Stimulated activated CD4-positive, alpha-beta T cell treated with anti-CD3 and anti-CD28 coated beads, Interleukin-15, amount 100 ng/mL, for 24 hours (primary cell): ENCODE measurements around the gene CD247.

ENCODE experiments used
- DNase-seq: peaks from one replicate; pipeline ENCODE4 v3.0.0-alpha.2; 2020

CD247 gene

DNA sequence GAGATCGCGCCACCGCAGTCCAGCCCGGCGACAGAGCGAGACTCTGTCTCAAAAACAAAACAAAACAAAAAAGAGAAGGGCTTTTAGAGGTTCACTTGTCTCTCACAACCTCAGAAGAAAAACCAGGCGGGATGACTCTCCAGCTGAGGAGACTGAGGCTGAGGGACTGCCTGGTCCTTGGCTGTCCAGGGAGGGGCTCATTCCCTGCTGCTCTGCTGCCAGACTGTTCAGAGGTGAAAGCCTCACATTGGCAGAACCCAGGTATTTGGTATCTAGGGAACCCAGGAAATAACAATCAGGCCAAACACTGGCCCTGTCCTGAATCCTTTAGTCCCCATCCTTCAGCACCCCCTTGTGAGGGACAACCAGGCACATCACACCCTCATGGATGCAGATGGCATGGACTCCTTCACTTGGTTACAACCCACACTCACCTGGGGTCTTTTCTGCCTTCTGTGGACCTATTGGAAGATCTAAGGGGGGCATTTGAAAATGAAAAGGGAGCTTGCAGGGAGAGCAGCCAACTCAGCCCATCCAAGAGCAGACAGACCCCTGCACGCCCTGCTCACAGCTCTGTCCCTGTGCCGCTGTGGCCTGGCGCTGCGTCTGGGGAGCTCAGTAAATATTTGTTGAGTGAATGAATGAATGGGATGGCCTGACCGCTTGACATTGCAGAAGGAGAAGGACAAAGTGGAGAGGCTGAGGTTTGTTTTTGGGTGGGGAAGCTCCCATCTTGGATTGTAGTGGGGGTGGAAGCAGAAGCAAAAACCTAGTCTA is 33.4 kb downstream of the CD247 start:
- no peak for DNase-seq

DNA sequence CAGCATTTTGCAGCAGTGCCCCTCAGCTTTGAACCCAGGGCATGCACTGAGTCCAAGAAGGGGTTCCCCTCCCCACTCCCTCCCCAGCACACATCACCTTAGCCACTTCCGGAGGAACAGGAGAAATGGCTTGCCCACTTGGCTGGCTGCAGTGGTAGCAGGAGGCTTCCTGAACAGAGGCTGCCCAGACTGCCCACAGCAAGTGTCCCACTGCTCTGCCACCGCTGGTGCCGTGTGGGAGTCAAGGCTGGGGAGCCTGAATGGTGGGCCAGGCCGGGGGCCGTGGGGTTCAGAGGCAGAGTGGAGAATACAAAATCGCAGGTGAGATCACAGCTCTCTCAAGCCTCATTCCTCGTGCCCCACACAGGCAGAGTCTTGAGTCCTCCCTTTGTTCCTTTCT is 34.5 kb downstream of the CD247 start:
- peak; percentile 31 for DNase-seq

DNA sequence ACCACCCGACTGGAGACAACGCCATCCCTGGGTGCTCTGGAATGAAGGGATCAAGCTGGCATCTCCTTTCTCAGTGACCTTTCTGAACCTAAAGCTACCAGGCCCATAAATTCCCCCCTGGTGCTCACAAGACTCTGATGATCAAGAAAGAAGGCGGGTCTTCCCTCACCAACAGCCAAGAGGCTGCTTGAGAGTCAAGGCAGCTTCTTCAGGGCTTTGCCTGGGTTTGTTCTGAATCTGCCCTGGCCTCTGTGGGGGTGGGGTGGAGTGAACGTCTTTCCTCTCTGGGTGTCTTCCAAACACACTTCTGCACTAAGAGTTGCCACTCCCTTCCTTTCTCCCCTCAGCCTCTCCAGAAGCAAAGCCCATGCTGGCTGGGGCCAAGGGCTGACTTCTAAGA is 36.1 kb downstream of the CD247 start:
- DNase-seq = peak; percentile 69

DNA sequence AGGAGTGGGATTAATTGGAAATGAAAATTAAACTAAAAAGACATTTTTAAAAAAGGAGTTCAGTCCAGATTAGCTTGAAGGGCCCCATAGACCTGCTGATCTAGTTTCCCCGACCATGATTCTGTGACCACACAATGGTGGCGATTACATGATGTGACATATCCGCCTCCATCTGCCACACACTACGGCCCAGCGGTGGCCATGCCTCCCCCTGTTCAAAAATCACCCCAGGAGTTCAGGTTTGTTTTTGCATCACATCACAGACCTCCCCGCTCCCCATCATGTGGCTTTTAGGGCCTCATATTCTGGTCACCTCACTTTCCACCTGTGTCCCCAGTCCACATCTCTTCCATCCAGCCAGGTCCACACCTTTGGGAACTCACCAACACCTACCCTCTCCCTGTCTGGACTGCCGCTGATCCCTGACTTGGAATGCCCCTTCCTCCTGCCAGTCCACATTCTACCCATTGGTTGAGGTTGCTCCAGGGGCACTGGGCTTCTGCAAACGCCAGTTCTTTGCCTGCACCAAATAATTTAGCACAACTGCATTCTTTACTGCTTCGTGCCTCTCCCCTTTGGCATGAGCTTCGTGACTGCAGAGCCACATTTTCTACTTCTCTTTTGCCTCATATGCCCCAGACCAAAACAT is 38.9 kb downstream of the CD247 start:
- no peak for DNase-seq

DNA sequence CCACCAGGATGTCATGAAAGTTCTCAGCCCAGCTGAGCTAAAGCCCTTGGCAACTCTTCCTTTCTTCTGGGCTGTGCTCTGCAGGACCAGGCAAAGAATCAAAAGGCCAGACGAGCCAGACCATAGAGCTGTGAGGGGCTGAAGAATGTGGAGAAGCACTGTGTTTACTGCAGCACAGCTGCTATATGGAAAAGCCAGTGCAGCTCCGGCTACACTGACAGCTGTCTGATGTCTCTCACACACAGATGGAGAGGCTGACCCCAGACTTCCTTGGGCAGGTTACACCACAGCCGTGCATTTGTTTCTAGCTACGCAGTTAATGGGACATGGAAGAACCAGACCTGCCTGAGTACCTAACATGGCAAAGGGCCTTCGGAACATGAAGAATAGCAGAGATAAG is 40.3 kb downstream of the CD247 start:
- no peak for DNase-seq

DNA sequence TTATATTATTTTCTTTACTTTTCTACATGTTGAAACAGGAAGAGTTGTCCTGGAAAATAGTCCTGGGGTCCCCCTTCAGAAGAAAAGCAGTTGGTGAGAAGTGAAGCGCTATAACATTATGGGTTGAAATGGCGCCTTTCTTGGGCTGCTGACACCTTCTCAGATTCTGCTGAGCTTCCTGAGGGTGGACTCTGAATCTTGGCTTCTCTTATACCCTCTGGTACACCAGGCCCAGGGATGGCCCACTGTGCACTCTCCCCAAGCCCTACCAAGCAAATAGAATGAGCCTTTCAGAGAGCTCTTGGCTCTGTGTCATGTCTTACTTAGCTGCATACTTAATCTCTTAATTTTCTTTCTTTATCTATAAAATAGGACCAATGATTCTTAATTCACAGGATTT is 42.3 kb downstream of the CD247 start:
- no peak for DNase-seq

DNA sequence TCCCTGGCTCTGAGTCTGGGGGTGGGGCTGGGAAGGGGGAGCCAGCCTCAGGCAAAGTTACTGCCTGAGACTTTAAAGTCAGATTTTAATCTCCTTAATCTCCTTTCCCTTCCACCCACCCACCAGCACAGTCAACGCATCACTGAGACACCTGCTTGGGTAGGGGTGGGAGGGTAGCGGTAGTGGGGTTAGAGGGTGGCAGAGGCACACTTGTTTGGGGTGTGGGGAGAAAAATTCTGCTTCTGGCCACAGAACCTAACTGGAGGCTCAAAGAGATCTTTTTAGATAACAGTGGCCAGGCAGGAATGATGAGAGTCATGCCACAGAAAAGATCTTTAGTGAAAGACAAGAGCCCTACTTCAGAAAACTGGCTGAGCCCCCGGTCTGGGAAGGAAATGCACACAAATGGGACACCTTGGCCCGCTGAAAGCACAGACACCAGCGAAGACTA is 44.1 kb downstream of the CD247 start:
- peak; percentile 72 for DNase-seq

DNA sequence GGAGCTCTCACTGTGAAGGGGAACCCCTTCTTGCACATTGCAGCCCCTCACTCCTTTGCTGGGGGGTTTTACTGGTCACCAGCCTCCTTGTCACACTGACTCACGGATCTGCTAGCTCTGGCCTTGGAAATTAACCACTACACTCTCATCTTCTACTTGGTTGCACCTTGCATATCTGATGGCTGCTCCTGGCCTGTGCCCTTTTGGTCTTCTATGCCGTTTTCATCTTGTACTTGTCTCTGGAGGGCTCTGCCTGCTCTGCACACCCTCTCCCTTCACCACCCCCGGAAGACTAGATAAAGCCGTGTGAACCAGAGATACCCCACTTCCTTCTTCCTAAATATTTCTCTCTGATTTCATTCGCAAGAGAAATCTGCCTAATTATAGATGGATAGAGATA is 44.6 kb downstream of the CD247 start:
- DNase-seq = no peak

DNA sequence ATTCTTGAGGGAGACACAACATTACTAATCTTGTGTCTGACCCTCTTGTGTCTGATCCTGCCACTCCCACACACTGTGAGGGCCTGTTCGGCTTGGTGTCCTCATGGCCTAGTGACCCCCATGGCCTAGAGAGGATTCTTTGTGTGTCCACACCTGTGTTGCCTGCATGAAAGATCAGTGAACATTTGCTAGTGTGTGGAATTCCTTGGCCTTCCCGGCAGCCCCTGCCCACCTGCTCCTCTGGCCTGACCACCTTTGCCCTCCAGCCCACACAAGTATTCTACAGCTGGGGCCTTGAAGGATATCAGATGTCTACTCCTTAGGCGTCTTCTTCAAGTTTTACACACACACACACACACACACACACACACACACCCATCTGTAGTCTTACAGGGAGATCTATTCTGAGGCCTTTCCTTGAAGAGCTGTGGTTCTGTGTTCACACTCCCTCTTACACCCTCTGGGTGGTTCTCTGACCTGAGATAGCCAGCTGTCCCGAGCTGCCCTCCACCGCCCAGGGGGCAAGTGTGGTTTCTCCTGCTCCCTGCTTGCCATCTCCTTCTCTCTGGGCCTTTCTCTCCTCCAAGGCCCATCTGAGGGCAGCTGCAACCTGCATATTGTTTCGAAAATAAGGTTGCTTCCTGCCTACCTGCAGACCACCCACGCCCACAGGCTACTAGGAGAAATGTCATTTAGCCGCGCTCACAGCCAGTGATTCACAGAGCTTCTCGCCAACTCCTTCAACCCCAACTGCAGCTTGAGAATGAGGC is 45.4 kb downstream of the CD247 start:
- peak; percentile 72 for DNase-seq

DNA sequence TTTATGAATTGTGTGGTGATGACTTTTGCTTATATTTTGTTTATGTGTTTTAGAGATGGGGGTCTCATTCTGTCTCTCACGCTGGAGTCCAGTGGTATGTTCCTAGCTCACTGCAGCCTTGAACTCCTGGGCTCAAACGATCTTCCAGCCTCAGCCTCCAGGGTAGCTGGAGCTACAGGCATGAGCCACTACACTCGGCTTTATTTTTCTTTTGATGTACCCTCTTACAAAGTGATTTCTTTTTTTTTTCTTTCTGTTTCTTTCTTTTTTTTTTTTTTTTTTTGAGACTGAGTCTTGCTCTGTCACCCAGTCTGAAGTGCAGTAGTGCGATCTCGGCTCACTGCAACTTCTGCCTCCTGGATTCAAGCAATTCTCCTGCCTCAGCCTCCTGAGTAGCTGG is 46.8 kb downstream of the CD247 start:
- DNase-seq = no peak

DNA sequence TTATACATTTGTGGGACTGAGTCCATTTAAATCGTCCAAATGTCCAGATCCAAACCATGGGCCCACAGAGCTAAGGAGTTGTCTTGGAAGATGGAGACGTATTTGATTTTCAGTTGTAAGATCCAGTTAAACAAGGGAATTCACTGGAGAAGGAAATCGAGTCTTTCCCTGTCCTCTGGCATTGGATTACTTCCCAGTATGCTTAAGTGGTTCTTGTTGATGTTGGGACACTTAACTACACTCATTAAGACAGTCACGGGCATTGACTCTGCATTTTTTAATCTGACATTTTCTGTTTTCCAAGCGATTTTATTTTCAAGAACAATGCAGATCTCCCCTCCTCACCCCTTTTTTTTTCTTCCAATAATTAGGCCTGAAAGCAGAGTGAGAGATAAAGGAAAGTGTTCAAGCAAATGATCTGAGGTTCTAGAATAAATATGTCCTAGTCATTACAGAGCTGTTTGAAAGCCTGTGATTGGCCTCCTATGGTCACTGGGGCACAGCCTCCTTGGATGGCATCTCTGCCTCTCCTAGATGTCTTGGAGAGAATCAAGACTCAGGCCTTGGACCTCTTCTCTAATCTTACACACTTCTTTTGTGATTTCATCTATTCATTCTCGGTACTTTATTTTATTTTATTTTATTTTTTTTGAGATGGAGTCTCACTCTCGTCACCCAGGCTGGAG is 48.9 kb downstream of the CD247 start:
- DNase-seq = no peak

DNA sequence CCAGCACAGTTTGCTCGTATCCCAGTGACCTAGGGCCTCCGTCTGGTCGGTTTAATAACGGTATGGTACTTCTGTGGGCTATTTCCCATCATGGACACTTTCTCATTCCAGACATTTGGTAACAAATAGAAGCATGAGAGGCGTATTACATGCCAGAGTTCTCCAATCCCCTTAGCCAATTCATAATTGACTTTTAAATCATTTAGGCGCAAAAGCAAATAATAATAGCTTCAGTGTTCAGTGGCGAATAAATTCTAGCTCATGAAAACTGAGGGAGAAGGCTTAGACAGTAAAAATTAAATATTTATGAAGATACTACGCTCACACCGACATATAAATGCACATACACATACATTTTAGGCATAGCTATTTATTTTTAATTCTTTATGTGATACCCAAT is 50.6 kb downstream of the CD247 start:
- DNase-seq = no peak

DNA sequence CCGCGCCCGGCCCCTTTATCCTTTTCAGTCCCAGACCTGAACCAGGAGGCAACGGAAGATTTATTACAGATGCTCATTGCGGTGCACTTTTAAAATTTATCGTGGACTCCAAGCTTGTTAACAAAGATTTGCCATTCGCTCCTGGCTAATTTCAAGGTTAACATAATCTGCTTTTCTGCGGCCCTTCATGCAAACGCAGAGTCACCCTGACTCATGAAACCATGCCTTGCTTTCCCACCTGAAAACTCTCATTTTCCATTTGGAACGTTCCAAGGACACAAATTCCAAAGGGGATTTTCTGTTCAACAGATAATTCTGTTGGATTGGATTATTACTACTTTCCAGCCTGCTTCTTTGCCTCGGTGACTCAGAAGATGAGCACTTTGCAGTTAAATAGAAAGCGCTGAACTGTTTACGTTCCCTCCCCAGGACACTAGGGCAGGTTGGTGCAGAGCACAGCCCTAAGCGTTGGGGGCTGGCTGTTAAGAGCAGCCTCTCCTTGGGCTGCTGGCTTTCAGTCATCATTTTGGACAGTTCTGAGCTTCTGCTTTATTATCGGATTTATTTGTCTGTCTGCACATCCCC is 51.1 kb downstream of the CD247 start:
- no peak for DNase-seq

DNA sequence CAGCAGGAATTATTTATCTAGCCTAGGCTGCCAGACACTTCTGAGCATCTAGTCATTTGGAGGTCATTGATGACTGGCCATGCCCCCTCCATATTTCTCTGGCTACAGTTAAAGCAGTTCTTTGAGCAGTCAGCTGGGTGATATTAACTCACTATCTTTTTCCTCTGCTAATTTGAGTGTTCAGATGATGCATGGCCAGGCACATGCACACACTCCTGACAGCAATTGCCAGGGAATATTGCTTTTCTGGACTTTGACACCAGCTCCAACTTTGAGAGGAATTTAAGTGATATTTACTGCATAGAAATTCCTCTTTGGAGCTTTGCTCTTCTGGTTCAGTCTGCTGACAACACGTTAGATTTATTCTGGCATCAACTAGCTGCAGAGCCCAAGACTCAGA is 52.6 kb downstream of the CD247 start:
- no peak for DNase-seq

DNA sequence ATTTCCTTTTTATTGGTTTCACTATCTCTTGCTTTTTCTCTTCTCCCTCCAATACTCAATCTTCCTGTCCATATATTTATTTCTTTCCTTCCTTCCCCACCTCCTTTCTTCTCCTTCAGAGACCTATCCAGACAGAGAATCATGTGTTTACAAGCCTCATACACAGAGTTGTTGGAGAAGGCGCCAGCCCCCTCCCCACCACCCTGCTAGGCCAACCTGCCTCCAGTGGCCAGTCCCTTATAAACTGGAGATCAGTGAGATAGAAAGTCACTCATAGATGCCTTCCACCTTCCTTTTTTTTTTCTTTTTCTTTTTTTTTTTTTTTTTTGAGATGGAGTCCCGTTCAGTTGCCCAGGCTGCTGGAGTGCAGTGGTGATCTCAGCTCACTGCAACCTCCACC is 53.3 kb downstream of the CD247 start:
- DNase-seq = no peak

DNA sequence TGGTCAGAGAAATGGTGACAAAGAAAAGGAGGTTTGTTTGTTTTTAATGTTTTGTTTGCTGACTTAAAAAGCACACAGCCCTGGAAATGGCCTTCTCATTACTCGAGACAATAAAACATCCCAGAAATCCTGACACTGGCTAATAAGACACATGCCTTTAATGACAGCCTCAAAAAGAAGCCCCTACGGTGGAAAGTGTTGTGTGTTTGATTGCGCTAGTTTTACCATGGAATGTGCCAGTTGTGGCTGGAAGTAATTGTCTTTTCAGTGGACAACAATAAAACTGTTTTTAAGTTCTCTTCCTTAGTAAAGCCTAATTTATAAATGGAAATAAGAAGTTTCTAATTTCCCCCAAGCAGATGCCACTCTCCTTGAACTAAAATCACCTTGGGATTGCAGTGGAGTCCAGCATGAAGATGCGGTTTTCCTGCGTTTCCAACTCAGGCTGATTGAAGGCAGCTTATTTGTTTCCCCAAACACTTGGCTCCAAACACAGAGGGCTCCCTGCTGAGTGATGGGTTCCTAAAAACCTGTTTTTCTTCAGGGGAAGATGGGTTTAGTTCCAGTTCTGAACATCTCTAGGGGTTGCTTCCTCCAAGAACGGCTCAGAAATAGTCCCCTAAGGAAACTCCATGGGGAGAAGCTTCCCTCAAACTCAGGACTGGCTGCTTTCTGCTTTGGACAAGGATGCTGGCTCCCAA is 54.3 kb downstream of the CD247 start:
- no peak for DNase-seq

DNA sequence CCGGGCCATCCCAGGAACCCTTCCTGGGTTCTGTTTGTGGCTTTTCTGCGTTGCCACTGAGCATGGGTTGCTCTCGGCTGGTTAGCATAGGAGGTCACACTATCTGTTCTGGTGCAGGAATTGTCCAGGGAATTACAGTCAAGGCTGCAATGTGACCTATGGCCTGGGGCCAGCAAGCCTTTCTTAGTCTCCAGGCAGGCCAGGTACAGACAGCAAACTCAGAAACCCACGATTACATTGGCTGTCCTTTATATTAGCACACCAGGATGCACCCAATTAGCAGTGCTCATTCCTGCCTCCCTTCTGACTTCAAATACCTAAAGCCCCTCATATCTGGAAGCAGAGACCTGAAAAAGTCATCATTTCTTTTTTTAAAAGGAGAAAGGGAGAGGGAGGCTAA is 55.2 kb downstream of the CD247 start:
- DNase-seq = no peak

DNA sequence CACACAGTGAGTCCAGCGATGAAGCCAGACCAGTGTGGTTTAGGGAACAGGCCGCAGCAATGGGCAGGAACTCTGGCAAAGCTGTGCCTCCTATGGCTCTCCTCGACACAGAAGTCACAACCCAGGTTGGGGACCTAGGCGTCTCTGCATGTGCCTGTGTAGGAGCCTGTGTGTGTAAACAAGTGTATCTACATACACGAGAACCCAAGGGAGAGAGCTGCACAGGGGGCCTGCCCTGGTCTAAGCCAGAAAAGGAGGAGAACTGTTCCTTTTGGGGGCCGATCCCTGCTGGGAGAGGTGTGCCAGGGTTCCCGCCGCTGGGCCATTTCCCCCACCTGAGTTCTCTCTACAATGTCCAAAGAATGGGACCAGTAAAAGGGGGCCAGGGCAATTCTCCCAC is 56.0 kb downstream of the CD247 start:
- DNase-seq = no peak

DNA sequence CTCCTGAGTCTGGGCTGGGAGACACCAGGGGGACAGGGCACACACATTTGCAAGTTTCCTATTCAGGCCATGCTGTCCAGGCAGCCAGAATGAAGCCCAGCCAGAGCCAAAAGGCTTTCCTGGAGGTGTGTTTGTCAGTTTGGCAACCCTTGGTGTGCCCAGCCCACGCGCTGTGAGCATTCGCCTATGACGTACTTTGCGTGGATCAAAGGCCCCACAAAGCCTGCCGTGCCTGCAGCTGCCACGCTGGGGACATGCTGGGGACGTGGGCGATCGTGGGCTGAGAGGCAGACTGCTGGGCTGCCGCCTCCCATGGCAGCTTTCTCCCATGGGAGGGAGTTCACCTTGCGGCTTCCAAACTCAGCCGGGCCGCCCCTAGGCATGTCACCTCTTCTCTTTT is 57.5 kb downstream of the CD247 start:
- DNase-seq = peak; percentile 65

DNA sequence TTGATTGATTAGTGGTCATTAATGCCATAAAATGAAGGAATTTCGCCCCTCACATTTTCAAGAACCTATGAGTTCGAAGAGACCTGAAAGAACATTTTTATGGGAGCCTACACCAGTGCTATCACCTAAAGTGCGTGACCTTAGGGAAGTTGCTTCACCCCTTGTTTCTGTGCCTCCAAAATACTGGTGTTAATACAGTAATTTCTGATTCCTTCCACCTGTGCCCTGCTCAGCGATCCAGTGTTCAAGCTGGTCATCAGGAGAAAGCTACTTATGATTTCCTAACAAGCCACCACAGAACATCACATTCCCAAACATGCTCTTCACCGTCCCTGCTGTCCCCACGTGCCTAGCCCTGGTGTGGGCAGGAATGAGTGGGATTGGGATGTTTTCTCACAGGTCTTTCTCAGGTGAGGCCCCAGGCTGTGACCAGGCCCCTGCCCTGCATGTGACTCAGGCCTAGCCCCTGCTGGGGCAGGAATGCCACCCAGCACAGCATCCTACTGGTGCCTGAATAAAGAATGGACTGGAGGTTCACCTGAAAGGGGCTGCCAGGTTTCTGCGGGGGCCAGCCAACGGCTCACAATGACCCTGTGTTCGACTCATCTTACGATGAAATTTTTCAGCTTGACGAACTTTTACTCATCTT is 60.3 kb downstream of the CD247 start:
- DNase-seq = no peak

DNA sequence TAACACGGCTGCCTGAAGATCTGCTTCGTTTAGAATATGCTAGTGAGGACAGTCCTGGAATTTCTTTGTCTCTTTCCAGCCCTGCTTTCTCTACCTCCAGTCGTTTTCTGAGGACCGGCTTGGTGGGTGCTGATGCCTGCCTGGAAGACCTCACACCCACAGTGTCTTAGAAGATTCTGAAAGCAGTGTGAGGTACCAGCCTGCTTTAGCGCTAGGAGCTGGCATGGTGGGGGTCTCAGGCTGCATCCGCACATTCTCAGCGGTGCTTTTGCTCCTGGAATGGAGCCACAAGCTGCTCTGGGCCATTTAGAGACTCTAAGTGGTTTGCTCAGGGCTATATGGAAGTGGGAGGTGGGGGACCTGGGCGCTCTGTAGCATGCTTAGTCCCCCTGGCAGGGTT is 61.4 kb downstream of the CD247 start:
- DNase-seq = no peak

DNA sequence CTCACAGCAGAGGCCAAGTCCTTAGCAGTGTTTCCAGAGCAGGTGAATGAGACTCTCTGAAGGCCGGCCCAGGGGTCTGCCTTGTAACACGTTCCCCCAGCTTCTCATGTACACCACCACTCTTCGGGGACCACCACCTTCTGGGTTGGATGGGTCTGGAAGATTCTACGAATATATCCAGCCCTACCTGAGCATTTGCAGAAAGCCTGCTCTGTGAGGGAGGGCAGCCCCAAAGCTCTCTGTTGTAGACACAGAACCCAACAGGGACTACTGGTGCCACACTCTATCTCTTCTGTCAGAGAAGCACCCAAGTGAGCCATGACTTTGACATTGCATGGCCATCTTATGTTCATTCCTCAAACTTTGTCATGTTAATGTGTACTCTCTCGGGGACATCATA is 61.8 kb downstream of the CD247 start:
- DNase-seq = no peak
